Uterus (tissue), 2 donors: ENCODE measurements around the gene ALS2CL.

ENCODE experiments used
- POLR2A ChIP-seq, 2 donors: fragments of 450-650 bp; IDR thresholded peaks; one replicate each; pipeline ENCODE4 v1.6.1; 2016; ENCODE audit warnings: antibody characterized with exemption in 2 of 2, mild to moderate bottlenecking in 1 of 2, moderate library complexity in 1 of 2
- TF ChIP-seq, protein P1 (sequence below), 4 experiments: fragments of 200-600 bp in 2 of 4; fragments of 450-650 bp in 2 of 4; sonication (generic) in 2 of 4; IDR thresholded peaks; one replicate each; pipeline ENCODE4 v1.5.1; 2016 to 2019; ENCODE audit warnings: antibody characterized with exemption in 4 of 4, mild to moderate bottlenecking in 2 of 4, moderate library complexity in 1 of 4

DNA sequence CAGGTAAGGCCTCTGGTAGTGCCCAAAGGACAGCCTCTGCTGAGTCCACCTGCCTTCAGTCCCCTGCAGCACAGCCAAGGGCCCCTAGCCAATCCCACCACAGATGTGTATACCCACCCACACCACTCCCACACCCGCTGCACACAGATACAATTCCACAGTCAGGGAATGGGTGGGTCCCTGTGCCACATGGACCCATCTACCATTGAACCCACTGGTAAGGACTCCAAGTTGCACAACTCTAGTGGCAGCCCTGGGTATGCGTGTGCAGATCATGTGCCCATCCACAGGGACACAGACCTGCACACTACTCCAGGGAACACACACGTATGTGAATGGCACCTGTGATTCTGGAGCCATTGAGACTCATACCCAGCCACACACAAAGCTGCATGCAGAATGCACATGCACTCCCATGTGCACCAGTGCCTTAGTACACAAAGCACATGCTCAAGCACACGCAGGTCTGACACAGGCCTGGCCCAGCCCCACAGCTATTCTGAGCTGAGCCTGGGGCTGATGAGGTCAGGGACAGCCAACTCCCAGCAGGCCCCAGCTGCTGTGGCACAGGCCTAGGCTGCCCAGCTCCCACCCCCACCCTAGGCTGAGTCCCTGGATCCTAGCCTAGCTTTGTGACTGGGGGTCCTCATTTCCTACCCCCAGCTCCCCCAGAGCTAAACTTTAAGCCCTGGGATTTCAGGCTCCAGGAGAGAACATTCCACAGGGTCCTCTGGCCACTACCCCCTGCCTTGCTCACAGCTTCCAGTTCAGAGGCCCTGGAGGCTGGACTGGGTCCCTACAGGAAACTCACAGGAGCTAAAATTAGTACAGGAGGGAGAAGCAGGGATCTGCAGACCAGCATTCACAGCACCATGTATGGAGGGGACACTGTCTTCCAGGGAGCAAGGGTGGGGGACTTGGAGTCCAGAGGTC is 2.7 kb upstream of the ALS2CL start:
- TF ChIP-seq, protein P1, sequence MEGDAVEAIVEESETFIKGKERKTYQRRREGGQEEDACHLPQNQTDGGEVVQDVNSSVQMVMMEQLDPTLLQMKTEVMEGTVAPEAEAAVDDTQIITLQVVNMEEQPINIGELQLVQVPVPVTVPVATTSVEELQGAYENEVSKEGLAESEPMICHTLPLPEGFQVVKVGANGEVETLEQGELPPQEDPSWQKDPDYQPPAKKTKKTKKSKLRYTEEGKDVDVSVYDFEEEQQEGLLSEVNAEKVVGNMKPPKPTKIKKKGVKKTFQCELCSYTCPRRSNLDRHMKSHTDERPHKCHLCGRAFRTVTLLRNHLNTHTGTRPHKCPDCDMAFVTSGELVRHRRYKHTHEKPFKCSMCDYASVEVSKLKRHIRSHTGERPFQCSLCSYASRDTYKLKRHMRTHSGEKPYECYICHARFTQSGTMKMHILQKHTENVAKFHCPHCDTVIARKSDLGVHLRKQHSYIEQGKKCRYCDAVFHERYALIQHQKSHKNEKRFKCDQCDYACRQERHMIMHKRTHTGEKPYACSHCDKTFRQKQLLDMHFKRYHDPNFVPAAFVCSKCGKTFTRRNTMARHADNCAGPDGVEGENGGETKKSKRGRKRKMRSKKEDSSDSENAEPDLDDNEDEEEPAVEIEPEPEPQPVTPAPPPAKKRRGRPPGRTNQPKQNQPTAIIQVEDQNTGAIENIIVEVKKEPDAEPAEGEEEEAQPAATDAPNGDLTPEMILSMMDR (IDR thresholded peaks at IDR 0.05), result no peak
- TF ChIP-seq POLR2A (IDR thresholded peaks at IDR 0.05), result no peak
